B cell (primary cell): ENCODE data around the gene OR6S1. TPM values are rescaled to one million over a fixed set of nuclear protein-coding genes. Genes with fewer than 3 reads are reported as not detected.

Source experiments
- ATAC-seq: fragments of 200-7000 bp; cut with Tn5 transposase; one replicate; pipeline ENCODE4 v1.10.0; 2021; ENCODE audit warnings: low read depth, mild to moderate bottlenecking, moderate number of reproducible peaks, moderate library complexity
- CTCF ChIA-PET: fragments of 350-600 bp; sonication (Branson Sonifier 250); formaldehyde crosslinking; loops from one replicate; lab custom pipeline; 2021; ENCODE audit warnings: antibody characterized with exemption, inconsistent platforms; lab: Charles Lee
- POLR2A ChIA-PET: fragments of 350-600 bp; sonication (Branson Sonifier 250); formaldehyde crosslinking; loops from one replicate; lab custom pipeline; 2021; ENCODE audit warnings: antibody characterized with exemption; lab: Charles Lee
- DNase-seq: peaks from one replicate; pipeline ENCODE4 v3.0.0; 2013
- H2AFZ ChIP-seq: 2 replicates; pipeline ENCODE4 v1.6.1; 2012; ENCODE audit warnings: mild to moderate bottlenecking, low read depth, low read length; ENCODE audit not compliant: insufficient read depth, poor library complexity, severe bottlenecking
- H3K27ac ChIP-seq, 2 donors: 1 replicate in 1 of 2; 2 replicates in 1 of 2; pipeline ENCODE4 v1.5.1; 2012 to 2013; ENCODE audit warnings: low read length in 2 of 2, mild to moderate bottlenecking in 2 of 2, moderate library complexity in 1 of 2
- H3K27me3 ChIP-seq, 4 experiments: fragments of 200-600 bp in 1 of 4; sonication (generic) in 1 of 4; replicated peaks in 1 of 4; 1 replicate in 2 of 4; 2 replicates in 2 of 4; pipeline versions ENCODE4 v1.6.1 to v1.7.0; 2013 to 2016; ENCODE audit warnings: low read length in 3 of 4, mild to moderate bottlenecking in 2 of 4, mixed read lengths in 1 of 4, moderate library complexity in 1 of 4; ENCODE audit not compliant: insufficient read depth in 4 of 4, control insufficient read depth in 3 of 4; ENCODE audit errors: control extremely low read depth in 1 of 4
- H3K36me3 ChIP-seq, 2 experiments: replicated peaks in 1 of 2; 1 replicate in 1 of 2; 2 replicates in 1 of 2; pipeline versions ENCODE4 v1.6.1 to v1.7.1; 2013; ENCODE audit warnings: low read length in 1 of 2; ENCODE audit not compliant: insufficient read depth in 2 of 2, control insufficient read depth in 1 of 2; ENCODE audit errors: control extremely low read depth in 1 of 2, extremely low read depth in 1 of 2
- H3K4me1 ChIP-seq, 2 donors: fragments of 200-600 bp in 1 of 2; sonication (generic) in 1 of 2; 1 replicate in 1 of 2; 2 replicates in 1 of 2; pipeline versions ENCODE4 v1.5.1 to v1.6.1; 2013 to 2017; ENCODE audit warnings: low read length in 2 of 2; ENCODE audit not compliant: control insufficient read depth in 2 of 2, insufficient read depth in 2 of 2
- H3K4me2 ChIP-seq: replicated peaks from 2 replicates; pipeline ENCODE3; 2012; ENCODE audit warnings: mild to moderate bottlenecking, low read depth, low read length; ENCODE audit not compliant: poor library complexity, severe bottlenecking
- H3K4me3 ChIP-seq, 5 experiments: fragments of 200-600 bp in 1 of 5; sonication (generic) in 1 of 5; 1 replicate in 3 of 5; 2 replicates in 2 of 5; pipeline versions ENCODE4 v1.5.1 to v1.7.0; 2011 to 2016; ENCODE audit warnings: low read length in 4 of 5, mild to moderate bottlenecking in 4 of 5, low read depth in 2 of 5, control low read depth in 1 of 5, moderate library complexity in 1 of 5; ENCODE audit not compliant: insufficient read depth in 1 of 5; ENCODE audit errors: control extremely low read depth in 1 of 5, extremely low read depth in 1 of 5
- H3K79me2 ChIP-seq: fragments of 200-600 bp; sonication (generic); one replicate; pipeline ENCODE4 v1.6.0; 2016; ENCODE audit warnings: low read length; ENCODE audit not compliant: control insufficient read depth, insufficient read depth
- H3K9ac ChIP-seq: fragments of 200-600 bp; sonication (generic); 2 replicates; pipeline ENCODE4 v1.6.1; 2017; ENCODE audit warnings: mild to moderate bottlenecking, low read length, moderate library complexity
- H3K9me3 ChIP-seq, 3 donors: one replicate each; pipeline versions ENCODE4 v1.6.1 to v1.7.1; 2013; ENCODE audit warnings: low read length in 2 of 3; ENCODE audit not compliant: control insufficient read depth in 2 of 3, insufficient read depth in 1 of 3; ENCODE audit errors: control extremely low read depth in 1 of 3
- H4K20me1 ChIP-seq: 2 replicates; pipeline ENCODE4 v1.6.0; 2012; ENCODE audit warnings: mild to moderate bottlenecking, low read length; ENCODE audit not compliant: insufficient read depth, control insufficient read depth, poor library complexity, severe bottlenecking
- H3K27ac Mint-ChIP-seq: one replicate; pipeline ENCODE4 v1.8.0; 2021; ENCODE audit warnings: mixed read lengths
- H3K27me3 Mint-ChIP-seq: one replicate; pipeline ENCODE4 v1.8.0; 2021; ENCODE audit warnings: mixed read lengths
- H3K4me1 Mint-ChIP-seq: one replicate; pipeline ENCODE4 v1.8.0; 2021; ENCODE audit warnings: mixed read lengths
- H3K4me3 Mint-ChIP-seq: one replicate; pipeline ENCODE4 v1.8.0; 2021; ENCODE audit warnings: mixed read lengths
- H3K9me3 Mint-ChIP-seq: one replicate; pipeline ENCODE4 v1.8.0; 2022; ENCODE audit warnings: mixed read lengths; ENCODE audit not compliant: insufficient read depth
- CTCF ChIP-seq: fragments of 200-600 bp; IDR thresholded peaks from one replicate; pipeline ENCODE4 v1.8.0; 2022; ENCODE audit warnings: antibody characterized with exemption, mild to moderate bottlenecking
- EZH2 ChIP-seq: IDR thresholded peaks from 2 replicates; pipeline ENCODE4 v1.6.1; 2012; ENCODE audit warnings: borderline replicate concordance, low read depth, mild to moderate bottlenecking, moderate library complexity, low read length; ENCODE audit not compliant: insufficient read depth, poor library complexity, severe bottlenecking
- WGBS: methylation state at CpG from one replicate; pipeline ENCODE4 v1.1.5; 2013; ENCODE audit warnings: missing lambda C conversion rate; ENCODE audit not compliant: insufficient coverage; 5-methylcytosine and 5-hydroxymethylcytosine counted together
- intact Hi-C: fragments of 100-400 bp; cut with micrococcal nuclease; formaldehyde crosslinking; loops from one replicate; pipeline ENCODE4 v1.10.0; 2022
- polyA plus RNA-seq: library from polyadenylated mRNA; depleted of rRNA; stranded (reverse); fragments of >200 nt; gene quantifications from 2 replicates; pipeline ENCODE4 v1.2.3, GENCODE V29; 2012
- total RNA-seq, 2 donors: library from RNA; stranded (reverse); fragments of 120-200 nt in 1 of 2; gene quantifications; 1 replicate in 1 of 2; 2 replicates in 1 of 2; pipeline versions ENCODE4 v1.2.3 to v1.2.4, GENCODE V29; 2013 to 2022

Gene OR6S1
- total and polyA plus RNA-seq, 2 donors (not counting 1 experiment from before 2014, with no cell fraction given): 0.16 TPM; not detected in 1

- TF ChIP-seq EZH2: no peak
- TF ChIP-seq CTCF: no peak
- Histone ChIP-seq H3K9ac (peak overlapping the region; percentile 46), H2AFZ (peak overlapping the region; percentile 37), H3K4me1 (peaks cover 45 to 46% of the 10 kb centered on the region in 2 donors), H3K27me3 (peaks cover 0 to 18% (median 0%) of the 10 kb centered on the region in 4 experiments), H3K4me3 (peak overlapping the region in 4 of 5 experiments; percentile 14 to 38 (median 32)), H3K4me2 (peak overlapping the region; percentile 68), H3K79me2 (no peaks in the 10 kb centered on the region), H3K36me3 (no peaks in the 10 kb centered on the region), H3K27ac (no peak overlapping the region), H4K20me1 (no peaks in the 10 kb centered on the region), H3K9me3 (peaks cover 0 to 28% (median 0%) of the 10 kb centered on the region in 3 donors)
- Mint-ChIP-seq H3K27ac (peak overlapping the region; percentile 39), H3K9me3 (no peaks in the 10 kb centered on the region), H3K27me3 (peaks cover 29% of the 10 kb centered on the region), H3K4me3 (peak overlapping the region; percentile 85), H3K4me1 (peaks cover 55% of the 10 kb centered on the region)
- ATAC-seq (peak; percentile 14), DNase-seq (peak; percentile 47)
- CTCF ChIA-PET: interaction anchor here (0.6 to 3.1 kb wide), 8 partner anchors 9 to 445 kb away, joined by 3 to 19 read pairs (median 4); no protein-coding TSS in a partner anchor
- WGBS: 10% methylated on average over 23 of the region's 29 CpGs
- intact Hi-C loops: loop anchor here (1.0 kb wide), 1 partner anchor 9 kb away; no protein-coding TSS in a partner anchor
- POLR2A ChIA-PET: no interaction called here
These were observed 18.6 kb downstream of the OR6S1 start for GRCh38 chr14:20622816-20623291.

- 100% methylated on average over 1 of the region's 2 CpGs for WGBS
- no peak overlapping the region for H3K4me2 ChIP-seq
- H3K79me2 ChIP-seq: no peaks in the 10 kb centered on the region
- no peak overlapping the region for H3K27ac ChIP-seq
- Mint-ChIP-seq H3K9me3 (no peaks in the 10 kb centered on the region), H3K27me3 (peaks cover 24% of the 10 kb centered on the region), H3K27ac (no peak overlapping the region), H3K4me1 (peaks cover 42% of the 10 kb centered on the region), H3K4me3 (no peak overlapping the region)
- H3K36me3 ChIP-seq: no peaks in the 10 kb centered on the region
- TF ChIP-seq EZH2 (no peak), CTCF (no peak)
- no peak overlapping the region for H3K4me3 ChIP-seq
- intact Hi-C loops: no loop called here
- ChIA-PET CTCF (interaction anchor here (0.9 to 3.1 kb wide), 3 partner anchors 8 to 11 kb away, joined by 3 to 19 read pairs (median 9); no protein-coding TSS in a partner anchor), POLR2A (no interaction called here)
- peaks cover 0 to 18% (median 2%) of the 10 kb centered on the region in 4 experiments for H3K27me3 ChIP-seq
- no peak for ATAC-seq
- H3K9ac ChIP-seq: no peak overlapping the region
- no peaks in the 10 kb centered on the region for H4K20me1 ChIP-seq
- H3K4me1 ChIP-seq: peaks cover 37 to 43% of the 10 kb centered on the region in 2 donors
- no peak for DNase-seq
- peaks cover 0 to 20% (median 0%) of the 10 kb centered on the region in 3 donors for H3K9me3 ChIP-seq
- no peak overlapping the region for H2AFZ ChIP-seq
These were observed 20.6 kb downstream of the OR6S1 start for GRCh38 chr14:20620798-20621478.
